Measurements from ENCODE around the gene LCE1D. TPM values are rescaled to one million over a fixed set of nuclear protein-coding genes. Genes with fewer than 3 reads are reported as not detected.

LCE1D gene
- total RNA-seq, 4 donors from 2014 or later, result not detected

- no peak for ATAC-seq
- no peaks in the 10 kb centered on the region for H3K27me3 ChIP-seq
- H3K36me3 ChIP-seq, result no peaks in the 10 kb centered on the region
- TF ChIP-seq CTCF (IDR thresholded peaks at IDR 0.05) (no peak), POLR2AphosphoS5 (IDR thresholded peaks at IDR 0.05) (no peak), EP300 (IDR thresholded peaks at IDR 0.05) (no peak), POLR2A (IDR thresholded peaks at IDR 0.05) (no peak)
- WGBS, 2 donors (ENCODE audit: low coverage in 1 of 2), result 80% methylated on average over 1 of the region's 2 CpGs; no CpG with 5 or more reads in 1 of the 2 donors
- no peak overlapping the region for H3K27ac ChIP-seq
- H3K9me3 ChIP-seq, result no peaks in the 10 kb centered on the region
- no peaks in the 10 kb centered on the region for H3K4me1 ChIP-seq
- no peak overlapping the region for H3K4me3 ChIP-seq
Measured at GRCh38 chr1:152811050-152811449, 14.5 kb downstream of the LCE1D start.

- no peak within 1 kb of the TSS for H3K27ac ChIP-seq
- 73 to 81% methylated on average over 2 of the region's 2 CpGs for WGBS, 2 donors (ENCODE audit: low coverage in 1 of 2)
- H3K27me3 ChIP-seq, result no peaks in the 10 kb centered on the region
- H3K9me3 ChIP-seq, result no peaks in the 10 kb centered on the region
- H3K4me3 ChIP-seq, result no peak within 1 kb of the TSS
- ATAC-seq, result no peak
- H3K4me1 ChIP-seq, result no peaks in the 10 kb centered on the region
- H3K36me3 ChIP-seq, result no peaks in the 10 kb centered on the region
- TF ChIP-seq CTCF (IDR thresholded peaks at IDR 0.05) (no peak), EP300 (IDR thresholded peaks at IDR 0.05) (no peak), POLR2A (IDR thresholded peaks at IDR 0.05) (no peak), POLR2AphosphoS5 (IDR thresholded peaks at IDR 0.05) (no peak)
Measured at GRCh38 chr1:152811671-152812070, 15.2 kb downstream of the LCE1D start, which contains the start of gene LCE1B. Gene LCE1B, plus strand, starts transcription at chr1:152811971. Its CDS starts 476 bp downstream, at chr1:152812447.

- ATAC-seq, result no peak
- Histone ChIP-seq H3K36me3 (no peaks in the 10 kb centered on the region), H3K4me1 (no peaks in the 10 kb centered on the region), H3K27me3 (no peaks in the 10 kb centered on the region), H3K4me3 (no peak overlapping the region), H3K27ac (no peak overlapping the region), H3K9me3 (no peaks in the 10 kb centered on the region)
- no peak for TF ChIP-seq EP300 (IDR thresholded peaks at IDR 0.05)
- TF ChIP-seq POLR2A (IDR thresholded peaks at IDR 0.05), result no peak
- TF ChIP-seq POLR2AphosphoS5 (IDR thresholded peaks at IDR 0.05), result no peak
- no peak for TF ChIP-seq CTCF (IDR thresholded peaks at IDR 0.05)
- 86 to 92% methylated on average over 2 to 6 of the region's 6 CpGs for WGBS, 2 donors (ENCODE audit: low coverage in 1 of 2)
Measured at GRCh38 chr1:152817309-152817708, 20.8 kb downstream of the LCE1D start.

- 44 to 53% methylated on average over 4 to 5 of the region's 5 CpGs for WGBS, 2 donors (ENCODE audit: low coverage in 1 of 2)
- no peak for ATAC-seq
Measured at GRCh38 chr1:152823294-152823693, 26.8 kb downstream of the LCE1D start.

More at GRCh38 chr1:152823294-152823693, 26.8 kb downstream of the LCE1D start:
- H3K27me3 ChIP-seq, result no peaks in the 10 kb centered on the region
- no peak overlapping the region for H3K27ac ChIP-seq
- TF ChIP-seq CTCF (IDR thresholded peaks at IDR 0.05) (no peak), POLR2AphosphoS5 (IDR thresholded peaks at IDR 0.05) (no peak), EP300 (IDR thresholded peaks at IDR 0.05) (no peak), POLR2A (IDR thresholded peaks at IDR 0.05) (no peak)
- H3K4me1 ChIP-seq, result no peaks in the 10 kb centered on the region
- H3K9me3 ChIP-seq, result no peaks in the 10 kb centered on the region
- H3K36me3 ChIP-seq, result no peaks in the 10 kb centered on the region
- no peak overlapping the region for H3K4me3 ChIP-seq
